ENCODE data around the gene SAMD14.
A peak's percentile ranks its signal among the peaks of the same experiment; 100 is the strongest.

Gene SAMD14

GRCh38 chr17:50148226-50149090 is 18.5 kb upstream of the SAMD14 start:
- DNase-seq (ENCODE audit: low spot score): peak; percentile 54

- peak; percentile 58 for DNase-seq (ENCODE audit: low spot score)
These were observed 17.9 kb upstream of the SAMD14 start for GRCh38 chr17:50147841-50148225.

GRCh38 chr17:50146927-50147665 is 17.1 kb upstream of the SAMD14 start:
- no peak for DNase-seq (ENCODE audit: low spot score)

DNA sequence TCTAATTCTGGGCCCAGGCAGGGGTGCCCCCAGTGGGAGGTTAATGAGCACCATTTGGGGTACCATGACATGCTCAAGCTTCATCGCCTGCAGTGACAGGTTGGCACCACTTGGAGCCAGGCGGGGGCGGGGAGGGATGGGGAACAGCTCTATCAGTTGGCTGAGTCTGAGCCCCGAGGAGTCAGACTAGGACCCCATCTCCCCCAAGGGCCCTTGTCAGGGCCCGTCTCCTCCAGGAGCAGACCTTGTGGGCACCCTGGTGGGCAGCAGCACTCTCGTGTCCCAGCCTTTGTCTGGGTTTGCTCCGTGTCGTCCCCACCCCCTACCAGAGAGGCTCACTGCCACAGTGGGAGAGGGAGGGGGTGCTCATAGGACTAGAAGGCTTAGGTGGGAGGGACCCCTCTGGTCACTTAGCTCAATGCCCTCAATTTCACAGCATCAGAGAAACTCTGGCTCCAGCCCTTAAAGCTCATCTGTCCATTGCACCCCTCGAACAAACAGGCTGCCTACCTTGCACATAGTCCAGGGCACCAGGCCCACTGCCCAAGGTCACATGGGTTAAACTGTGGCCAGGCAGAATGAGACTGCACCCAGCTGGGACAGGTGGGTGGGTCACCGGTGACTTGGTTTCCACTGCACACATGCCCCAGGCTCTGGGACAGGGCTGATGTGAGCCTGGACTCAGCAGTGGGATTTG is 16.4 kb upstream of the SAMD14 start:
- no peak for DNase-seq (ENCODE audit: low spot score)

DNA sequence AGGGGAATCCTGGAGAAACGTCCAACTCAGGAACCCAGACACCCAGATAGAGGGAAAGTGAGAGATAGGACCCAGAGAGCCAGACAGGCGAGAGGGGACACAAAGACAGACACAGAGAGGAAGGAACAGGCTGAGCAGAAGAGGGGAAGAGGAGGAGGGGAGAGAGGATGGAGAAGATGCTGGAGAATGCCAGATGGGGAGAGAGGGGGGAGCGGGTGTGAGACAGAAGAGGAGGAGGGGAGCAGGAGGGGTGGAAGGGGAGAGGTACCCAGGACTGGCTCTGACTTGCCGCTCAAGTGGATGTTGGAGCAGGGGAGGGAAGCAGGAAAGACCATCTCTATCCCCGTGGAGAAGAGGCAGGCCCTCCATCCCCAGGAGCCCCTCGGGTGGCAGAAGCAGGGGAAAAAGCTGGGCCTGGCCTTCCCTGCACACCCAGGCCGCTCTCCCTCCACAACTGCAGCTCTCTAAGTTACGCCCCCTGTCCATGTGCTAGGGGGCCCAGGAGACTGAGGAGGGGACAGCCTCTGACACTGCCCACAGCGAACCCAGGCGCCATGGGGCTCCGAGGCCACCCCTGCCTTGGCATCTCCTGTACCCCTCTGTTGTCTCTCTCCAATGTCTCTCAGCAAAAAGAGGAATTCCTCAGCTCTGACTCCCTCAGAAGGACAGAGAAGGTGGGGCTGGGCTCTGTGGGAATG is 15.7 kb upstream of the SAMD14 start:
- no peak for DNase-seq (ENCODE audit: low spot score)

DNA sequence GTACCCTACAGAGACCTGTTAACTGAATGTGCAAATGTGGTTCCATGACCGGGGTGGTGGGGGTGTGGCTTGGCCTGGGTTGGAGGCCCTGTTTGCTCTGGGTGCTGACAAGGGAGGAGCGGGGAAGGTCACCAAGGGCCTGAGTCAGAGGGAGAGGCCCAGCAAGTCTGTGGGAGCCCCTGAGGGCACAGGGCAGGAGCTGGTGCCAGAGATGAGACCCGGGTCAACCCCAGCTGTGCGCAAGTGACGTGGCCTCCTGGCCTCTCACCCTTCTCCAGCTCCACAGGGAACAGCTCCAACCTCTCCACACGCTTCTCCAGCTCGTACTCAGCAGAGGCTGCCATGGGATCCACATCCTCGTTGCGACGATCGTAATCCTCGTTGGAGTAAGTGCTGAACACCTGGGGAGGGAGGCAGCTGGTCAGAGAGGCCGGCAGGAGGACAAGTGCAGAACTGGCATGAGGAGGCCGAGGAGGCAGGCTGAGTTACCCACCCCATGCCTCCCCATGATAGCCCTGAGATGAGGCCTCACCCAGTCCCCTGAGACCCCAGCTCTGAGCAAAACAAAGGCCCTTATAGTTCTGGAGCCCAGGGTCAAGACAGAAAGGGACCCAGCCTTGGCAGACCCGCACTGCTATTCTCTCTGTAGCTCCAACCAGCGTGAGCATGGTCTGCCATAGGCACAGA is 15.0 kb upstream of the SAMD14 start:
- no peak for DNase-seq (ENCODE audit: low spot score)

- no peak for DNase-seq (ENCODE audit: low spot score)
These were observed 14.4 kb upstream of the SAMD14 start for GRCh38 chr17:50144355-50144754.

GRCh38 chr17:50143461-50144176 is 13.7 kb upstream of the SAMD14 start:
- no peak for DNase-seq (ENCODE audit: low spot score)

DNA sequence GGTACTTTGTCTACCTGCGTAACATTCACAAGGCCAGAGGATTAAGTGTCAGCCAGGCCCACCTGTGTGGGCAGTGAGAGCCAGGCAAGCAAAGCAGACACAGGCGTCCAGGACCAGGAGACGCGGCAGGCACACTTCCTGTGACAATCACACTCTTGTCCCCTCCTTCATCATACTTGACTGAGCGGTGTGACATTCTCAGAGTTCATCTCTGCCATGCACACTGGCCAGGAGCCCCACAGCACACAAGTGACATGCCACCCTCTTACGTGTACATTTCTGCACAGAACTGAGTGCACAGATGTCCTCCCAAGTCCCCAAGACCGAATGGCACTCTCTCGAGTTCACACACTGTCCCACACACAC is 11.8 kb upstream of the SAMD14 start:
- DNase-seq (ENCODE audit: low spot score): no peak

DNA sequence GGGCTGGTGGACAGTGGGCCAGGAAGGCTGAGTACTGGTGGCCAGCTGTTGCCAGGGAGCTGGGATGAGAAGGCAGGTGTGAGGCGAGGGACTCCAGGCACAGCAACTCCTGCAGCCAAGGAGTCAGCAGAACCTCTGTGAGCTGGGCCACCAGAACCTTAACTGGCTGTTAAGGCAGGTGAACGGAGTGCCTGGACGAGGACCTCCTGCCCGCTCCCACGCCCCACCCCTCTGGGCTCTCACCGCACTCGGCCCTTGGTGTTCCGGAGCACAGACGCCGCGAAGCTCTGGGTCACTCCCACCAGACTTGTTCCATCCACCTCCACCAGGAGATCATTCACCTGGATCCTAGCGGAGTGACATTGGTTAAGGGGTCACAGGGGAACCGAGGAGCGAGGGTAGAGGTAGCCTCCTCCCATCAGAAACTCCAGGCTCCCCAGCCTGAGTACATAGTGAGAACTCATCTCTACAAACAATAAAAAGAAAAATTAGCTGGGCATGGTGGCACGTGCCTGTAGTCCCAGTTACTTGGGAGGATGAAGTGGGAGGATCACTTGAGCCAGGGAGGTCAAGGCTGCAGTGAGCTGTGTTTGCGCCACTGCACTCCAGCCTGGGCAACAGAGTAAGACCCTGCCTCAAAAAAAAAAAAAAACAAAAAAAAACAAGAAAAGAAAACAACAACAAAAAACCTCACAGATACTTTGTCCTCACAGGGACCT is 11.2 kb upstream of the SAMD14 start:
- no peak for DNase-seq (ENCODE audit: low spot score)

DNA sequence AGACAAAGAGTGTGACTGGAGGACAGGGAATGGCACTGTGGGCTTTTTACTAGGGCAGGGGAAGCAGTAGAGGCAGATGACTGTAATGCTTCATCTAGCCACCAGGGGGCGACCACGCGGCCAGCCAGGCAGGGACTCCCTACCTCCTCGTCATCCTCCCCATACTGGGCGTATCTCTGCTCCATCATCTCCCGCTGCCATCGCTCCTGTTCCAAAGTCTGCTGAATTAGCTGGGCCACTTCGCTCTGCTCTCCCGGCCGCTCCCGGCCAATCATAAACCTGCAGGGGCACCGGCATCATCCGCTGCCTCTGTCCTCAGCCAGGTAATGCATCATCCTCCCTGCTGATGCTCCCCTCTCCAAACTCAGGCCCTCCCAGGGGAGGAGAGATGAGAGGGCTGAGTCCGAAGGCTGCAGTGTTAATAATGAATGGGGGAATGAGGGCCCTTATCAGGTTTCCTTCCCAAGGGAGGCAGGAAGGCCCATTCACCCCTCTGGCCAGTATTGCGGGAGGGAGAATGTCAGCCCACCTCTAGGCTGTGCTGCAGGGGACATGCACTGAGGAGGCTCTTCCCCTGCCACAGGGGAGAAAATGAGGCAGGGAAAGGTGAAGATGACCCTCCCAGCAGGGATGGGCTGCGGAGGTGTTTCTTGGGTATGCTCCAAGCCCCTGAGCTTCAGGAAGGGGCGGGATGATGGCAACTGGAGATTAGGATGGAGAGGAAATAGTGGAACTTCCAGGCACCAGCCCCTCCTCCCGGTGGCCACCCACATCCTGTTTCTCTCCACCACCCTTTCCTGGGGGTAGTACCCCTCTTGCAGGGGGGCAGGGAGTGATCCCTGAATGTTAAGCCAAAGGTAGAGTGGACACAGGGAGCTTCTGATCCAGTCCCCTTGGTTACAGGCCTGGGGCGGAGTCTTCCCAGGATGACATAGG is 10.3 kb upstream of the SAMD14 start:
- peak; percentile 92 for DNase-seq (ENCODE audit: low spot score)

DNA sequence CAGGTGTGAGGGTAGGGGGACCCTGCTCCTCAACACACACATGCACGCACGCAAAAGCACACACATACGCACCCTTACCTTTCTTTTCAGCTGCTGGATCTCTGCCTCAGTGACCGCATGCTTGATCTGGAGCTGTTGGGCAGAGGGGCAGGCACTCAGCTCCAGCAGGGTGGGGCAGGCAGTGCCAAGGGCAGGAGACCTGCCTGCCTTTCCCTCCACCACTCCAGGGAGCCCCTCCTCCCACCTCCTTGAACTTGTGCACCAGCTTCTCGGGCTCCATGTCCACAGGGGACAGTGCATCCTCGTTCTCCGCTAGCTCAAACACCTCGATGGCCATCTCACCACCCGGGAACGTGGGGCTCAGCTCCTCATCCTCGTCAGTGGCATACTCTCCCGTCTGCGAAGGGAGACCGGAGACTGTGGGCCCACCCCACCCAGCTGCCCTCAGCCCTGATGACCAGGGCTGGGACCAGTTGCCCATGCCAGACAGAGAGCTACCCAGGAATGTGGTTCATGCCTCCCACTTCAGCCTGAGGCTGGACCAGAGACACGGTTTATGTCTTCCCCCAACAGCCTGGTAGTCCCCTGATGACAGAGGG is 9.3 kb upstream of the SAMD14 start:
- no peak for DNase-seq (ENCODE audit: low spot score)

- no peak for DNase-seq (ENCODE audit: low spot score)
These were observed 7.1 kb upstream of the SAMD14 start for GRCh38 chr17:50137042-50137441.

GRCh38 chr17:50136096-50136687 is 6.2 kb upstream of the SAMD14 start:
- no peak for DNase-seq (ENCODE audit: low spot score)

GRCh38 chr17:50135316-50136095 is 5.5 kb upstream of the SAMD14 start:
- no peak for DNase-seq (ENCODE audit: low spot score)

- peak; percentile 49 for DNase-seq (ENCODE audit: low spot score)
These were observed 4.5 kb upstream of the SAMD14 start for GRCh38 chr17:50134206-50135110.

GRCh38 chr17:50133769-50134099 is 3.8 kb upstream of the SAMD14 start:
- DNase-seq (ENCODE audit: low spot score): no peak

Measured in AG08395 (cell line).